GM12878 (cell line): ENCODE data around the gene KRT37.

ENCODE experiments used
- ATF3 ChIP-seq: IDR thresholded peaks from 2 replicates; pipeline ENCODE4 v1.6.1; 2011; ENCODE audit warnings: low read depth, mild to moderate bottlenecking, low read length, moderate library complexity, borderline replicate concordance; ENCODE audit errors: extremely low read depth
- CREM ChIP-seq: IDR thresholded peaks from 2 replicates; pipeline ENCODE4 v1.6.1; 2014; ENCODE audit warnings: antibody characterized with exemption, low read depth
- CTCF ChIP-seq, 3 experiments: IDR thresholded peaks in 2 of 3; conservative IDR thresholded peaks in 1 of 3; 2 replicates each; pipeline ENCODE4 v1.5.1; 2011; ENCODE audit warnings: low read depth in 3 of 3, low read length in 3 of 3, mild to moderate bottlenecking in 3 of 3, control low read depth in 2 of 3, moderate library complexity in 2 of 3, inconsistent platforms in 1 of 3, mixed read lengths in 1 of 3; ENCODE audit not compliant: control insufficient read depth in 2 of 3, insufficient read depth in 1 of 3; ENCODE audit errors: extremely low read depth in 1 of 3
- FOXM1 ChIP-seq: IDR thresholded peaks from 2 replicates; pipeline ENCODE4 v1.6.1; 2012; ENCODE audit warnings: low read depth, mild to moderate bottlenecking, inconsistent platforms, low read length, moderate library complexity
- GATAD2B ChIP-seq: fragments of 450-650 bp; conservative IDR thresholded peaks from 2 replicates; pipeline ENCODE4 v1.6.1; 2017; ENCODE audit warnings: low read depth, mild to moderate bottlenecking, moderate library complexity
- RAD21 ChIP-seq: IDR thresholded peaks from 2 replicates; pipeline ENCODE4 v1.6.1; 2011; ENCODE audit warnings: mild to moderate bottlenecking, low read depth, low read length, moderate library complexity; ENCODE audit not compliant: insufficient read depth
- SREBF2 ChIP-seq: IDR thresholded peaks from 2 replicates; pipeline ENCODE4 v1.6.1; 2012; ENCODE audit warnings: mild to moderate bottlenecking, low read length
- TCF7 ChIP-seq: IDR thresholded peaks from 2 replicates; pipeline ENCODE4 v1.6.1; 2014; ENCODE audit warnings: antibody characterized with exemption, borderline replicate concordance

GRCh38 chr17:41467561-41467960 is 43.2 kb upstream of the KRT37 start:
- TF ChIP-seq TCF7: no peak
- TF ChIP-seq CREM: no peak
- no peak for TF ChIP-seq ATF3
- no peak for TF ChIP-seq RAD21
- no peak for TF ChIP-seq GATAD2B
- TF ChIP-seq CTCF (IDR thresholded peaks at IDR 0.05 in 2 of 3, conservative IDR thresholded peaks at IDR 0.05 in 1 of 3; ENCODE audit: control insufficient read depth in 2 of 3, extremely low read depth in 1 of 3, insufficient read depth in 1 of 3, low read depth in 3 of 3, low read length in 3 of 3): no peak
- TF ChIP-seq FOXM1: no peak
- TF ChIP-seq SREBF2: no peak
